Fibroblast of villous mesenchyme (primary cell): ENCODE data around the gene MAD1L1. TPM values are rescaled to one million over a fixed set of nuclear protein-coding genes. Genes with fewer than 3 reads are reported as not detected.

Source experiments
- DNase-seq: peaks from one replicate; pipeline ENCODE4 v3.0.0-alpha.2; 2010; ENCODE audit warnings: low read depth
- H3K4me3 ChIP-seq: 2 replicates; pipeline ENCODE4 v1.5.1; 2011; ENCODE audit warnings: low read depth, mild to moderate bottlenecking, low read length
- total RNA-seq: library from RNA; depleted of rRNA; stranded (reverse); fragments of >200 nt; gene quantifications from 2 replicates; pipeline ENCODE4 v1.2.3, GENCODE V29; 2012
- TF ChIP-seq, protein P1 (sequence below): IDR thresholded peaks from 2 replicates; pipeline ENCODE4 v1.5.1; 2012; ENCODE audit warnings: low read depth, mild to moderate bottlenecking, low read length; ENCODE audit not compliant: insufficient read depth

Gene MAD1L1
- total RNA-seq, 1 donor, result 43.6 TPM

DNA sequence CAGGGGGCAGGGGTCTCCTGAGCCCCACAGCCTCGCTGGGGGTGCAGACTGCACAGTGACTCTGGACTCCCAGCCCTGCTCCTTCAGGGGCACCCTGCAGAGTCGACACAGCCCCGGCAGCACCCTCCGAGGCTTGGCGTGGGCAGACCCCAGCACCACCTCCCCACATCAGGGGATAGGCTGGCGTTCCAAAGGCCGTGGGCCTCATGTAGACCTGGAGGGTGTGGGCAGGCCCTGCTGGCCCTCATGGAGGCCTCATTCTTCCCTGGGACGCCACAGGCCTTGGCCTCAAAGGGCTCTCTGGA, 296.8 kb downstream of the MAD1L1 start:
- DNase-seq, result no peak
- TF ChIP-seq, protein P1, sequence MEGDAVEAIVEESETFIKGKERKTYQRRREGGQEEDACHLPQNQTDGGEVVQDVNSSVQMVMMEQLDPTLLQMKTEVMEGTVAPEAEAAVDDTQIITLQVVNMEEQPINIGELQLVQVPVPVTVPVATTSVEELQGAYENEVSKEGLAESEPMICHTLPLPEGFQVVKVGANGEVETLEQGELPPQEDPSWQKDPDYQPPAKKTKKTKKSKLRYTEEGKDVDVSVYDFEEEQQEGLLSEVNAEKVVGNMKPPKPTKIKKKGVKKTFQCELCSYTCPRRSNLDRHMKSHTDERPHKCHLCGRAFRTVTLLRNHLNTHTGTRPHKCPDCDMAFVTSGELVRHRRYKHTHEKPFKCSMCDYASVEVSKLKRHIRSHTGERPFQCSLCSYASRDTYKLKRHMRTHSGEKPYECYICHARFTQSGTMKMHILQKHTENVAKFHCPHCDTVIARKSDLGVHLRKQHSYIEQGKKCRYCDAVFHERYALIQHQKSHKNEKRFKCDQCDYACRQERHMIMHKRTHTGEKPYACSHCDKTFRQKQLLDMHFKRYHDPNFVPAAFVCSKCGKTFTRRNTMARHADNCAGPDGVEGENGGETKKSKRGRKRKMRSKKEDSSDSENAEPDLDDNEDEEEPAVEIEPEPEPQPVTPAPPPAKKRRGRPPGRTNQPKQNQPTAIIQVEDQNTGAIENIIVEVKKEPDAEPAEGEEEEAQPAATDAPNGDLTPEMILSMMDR, result no peak
- H3K4me3 ChIP-seq, result no peak overlapping the region

DNA sequence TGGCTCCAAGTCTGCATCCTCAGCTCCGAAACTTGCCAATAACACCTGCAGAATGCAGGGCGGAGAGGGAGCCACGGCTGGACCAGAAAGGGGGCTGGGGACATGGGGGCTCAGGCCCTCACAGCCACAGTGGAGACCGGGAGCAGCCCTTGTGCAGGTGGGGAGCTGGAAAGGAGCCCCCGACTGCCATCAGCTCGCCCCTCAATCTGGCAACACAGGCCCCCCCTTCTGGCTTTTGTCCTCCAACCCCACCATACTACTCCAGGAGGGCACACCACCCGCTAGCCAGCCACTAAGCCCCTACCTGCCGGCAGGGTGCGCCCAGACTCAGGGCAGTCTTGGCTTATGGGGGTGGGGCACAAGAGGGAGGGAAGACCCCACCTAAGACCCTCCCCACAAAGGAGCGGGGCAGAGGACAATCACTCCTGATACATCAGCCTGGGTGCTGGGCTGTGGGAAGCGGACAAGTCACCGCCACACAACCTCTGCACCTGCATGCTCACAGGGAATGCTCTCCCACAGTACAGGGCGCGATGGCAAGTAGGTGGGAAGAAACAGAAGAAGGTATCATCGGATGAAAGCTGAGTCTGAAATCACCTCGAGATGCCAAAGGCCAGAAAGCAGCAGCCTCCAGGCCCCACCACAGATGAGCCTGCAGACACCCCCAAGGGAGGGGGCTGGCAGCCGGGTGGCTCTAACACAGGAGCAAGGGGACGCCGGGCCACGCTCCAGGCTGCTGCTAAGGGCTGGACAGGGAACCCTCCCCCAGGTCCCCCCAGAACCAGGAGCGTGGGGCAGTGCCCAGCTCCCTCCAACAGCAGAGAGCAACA, 297.4 kb downstream of the MAD1L1 start:
- H3K4me3 ChIP-seq, result no peak overlapping the region
- TF ChIP-seq, protein P1, result no peak
- DNase-seq, result no peak

DNA sequence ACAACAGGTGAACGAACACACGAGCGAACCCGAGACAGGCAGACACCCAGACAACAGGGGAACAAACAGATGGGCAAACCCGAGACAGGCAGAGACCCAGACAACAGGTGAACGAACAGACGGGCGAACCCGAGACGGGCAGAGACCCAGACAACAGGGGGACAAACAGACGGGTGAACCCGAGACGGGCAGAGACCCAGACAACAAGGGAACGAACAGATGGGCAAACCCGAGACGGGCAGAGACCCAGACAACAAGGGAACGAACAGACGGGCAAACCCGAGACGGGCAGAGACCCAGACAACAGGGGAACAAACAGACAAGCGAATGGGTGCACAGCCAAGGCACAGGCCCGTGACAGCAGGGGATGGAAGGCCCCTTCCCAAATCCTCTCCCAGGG, 298.0 kb downstream of the MAD1L1 start:
- TF ChIP-seq, protein P1, result no peak
- no peak for DNase-seq
- H3K4me3 ChIP-seq, result no peak overlapping the region

DNA sequence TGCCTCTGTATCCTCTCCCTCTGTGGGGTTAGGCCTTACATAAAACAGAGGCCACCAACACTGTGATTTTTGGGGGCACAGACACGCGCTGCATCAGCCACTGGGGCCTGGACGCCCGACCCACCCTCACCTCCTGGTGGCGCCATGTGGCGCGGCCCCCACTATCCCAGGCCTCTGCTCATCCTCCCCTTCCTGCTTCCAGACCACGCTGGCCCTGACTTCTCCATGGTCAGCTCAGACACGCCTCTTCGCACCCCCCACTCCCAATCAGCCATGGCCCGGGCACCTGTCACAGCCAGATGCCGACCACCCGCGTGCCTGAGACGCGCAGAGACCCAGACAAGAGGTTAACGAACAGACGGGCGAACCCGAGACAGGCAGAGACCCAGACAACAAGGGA, 298.7 kb downstream of the MAD1L1 start:
- no peak for DNase-seq
- no peak overlapping the region for H3K4me3 ChIP-seq
- TF ChIP-seq, protein P1, result no peak

DNA sequence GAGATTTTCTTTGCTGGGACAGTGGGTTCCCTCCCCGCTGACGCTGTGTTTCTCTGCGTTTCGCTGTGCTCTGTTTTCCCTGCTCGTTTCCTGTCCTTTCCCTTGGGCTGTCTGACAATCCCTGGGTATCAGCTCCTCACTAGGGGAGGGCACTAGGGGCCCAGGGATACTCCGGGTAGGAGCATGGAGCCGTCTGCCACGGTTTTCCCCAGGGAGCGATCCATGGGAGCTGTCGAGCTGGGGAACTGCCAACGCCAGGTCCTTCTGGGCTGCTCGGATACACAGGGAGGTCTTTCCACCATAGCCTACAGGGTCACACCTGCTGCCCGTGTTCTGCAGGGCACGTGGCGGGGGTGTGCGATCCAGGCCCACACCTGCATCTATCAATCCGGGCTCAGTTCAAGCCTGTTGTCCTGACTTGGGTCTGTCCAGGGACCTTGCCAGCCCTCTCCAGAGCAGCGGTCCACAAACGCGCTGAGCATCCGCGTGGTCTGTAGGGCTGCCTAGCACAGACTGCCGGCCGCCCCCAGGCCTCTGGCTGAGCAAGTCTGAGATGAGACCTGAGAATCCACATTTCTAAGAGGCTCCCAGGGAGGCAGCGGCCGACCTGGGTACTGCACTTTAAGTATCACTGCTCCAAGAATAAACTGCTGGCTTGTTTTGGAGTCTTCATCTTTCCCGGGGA, 299.5 kb downstream of the MAD1L1 start:
- no peak for DNase-seq
- H3K4me3 ChIP-seq, result no peak overlapping the region
- TF ChIP-seq, protein P1, result no peak

DNA sequence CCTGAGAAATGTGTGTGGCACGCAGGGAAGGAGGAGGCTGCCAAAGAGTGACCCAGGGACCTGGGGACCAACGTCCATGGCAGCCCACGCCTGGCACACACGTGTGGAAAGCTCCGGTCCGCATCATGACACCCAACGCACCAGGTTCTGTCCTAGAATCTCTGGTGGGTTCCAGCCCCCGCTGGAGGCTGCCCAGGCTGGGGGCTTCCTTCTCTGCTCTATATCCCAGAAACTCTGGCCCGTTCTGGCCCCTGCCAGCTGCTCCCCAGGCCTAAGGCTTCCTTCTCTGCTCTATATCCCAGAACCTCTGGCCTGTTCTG, 300.8 kb downstream of the MAD1L1 start:
- TF ChIP-seq, protein P1, result no peak
- no peak for DNase-seq
- H3K4me3 ChIP-seq, result no peak overlapping the region
